ENCODE measurements around the gene SPA17. TPM values are rescaled to one million over a fixed set of nuclear protein-coding genes. Genes with fewer than 3 reads are reported as not detected.
A peak's percentile ranks its signal among the peaks of the same experiment; 100 is the strongest.

The SPA17 gene
- total and polyA plus RNA-seq, 9 of the 15 experiments (the other 6 are each of a cell fraction or from before 2014, with no cell fraction given), result 6.0 to 19.5 (median 12.6) TPM

DNA sequence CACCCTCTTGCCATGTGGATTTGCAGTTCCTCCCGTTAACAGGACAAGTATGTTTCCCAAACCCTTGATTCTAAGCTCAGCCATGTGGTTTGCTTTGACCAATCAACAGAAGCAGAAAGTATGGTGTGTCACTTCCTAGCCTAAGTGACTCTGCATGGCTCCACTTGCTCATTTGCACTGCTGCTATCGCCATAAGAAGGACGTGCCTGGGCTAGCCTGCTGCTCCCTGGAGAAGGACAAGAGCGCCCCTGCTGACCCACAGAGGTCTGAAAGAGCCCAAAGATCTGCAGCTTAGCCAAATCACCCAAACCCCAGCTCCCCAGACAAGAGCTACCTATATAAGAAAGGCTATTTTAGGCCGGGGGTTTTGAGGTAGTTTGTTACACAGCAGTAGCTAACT, 33.0 kb upstream of the SPA17 start:
- no peaks in the 10 kb centered on the region for H3K27me3 ChIP-seq (ENCODE audit: control insufficient read depth in 2 of 2, insufficient read depth in 2 of 2, low read length in 2 of 2)
- no peak overlapping the region for H3K4me2 ChIP-seq (ENCODE audit: insufficient read depth, low read length)
- no peak overlapping the region for H3K9ac ChIP-seq (ENCODE audit: insufficient read depth in 1 of 2, low read depth in 2 of 2, low read length in 2 of 2)
- CTCF ChIA-PET (ENCODE audit: low intra/inter-chr PET ratio), result no interaction called here
- DNase-seq (ENCODE audit: extremely low read depth in 1 of 4, low spot score in 3 of 4), result peak in 1 of 4 experiments; percentile 16
- 85% methylated on average over 5 of the region's 5 CpGs for WGBS (ENCODE audit: insufficient coverage, low coverage, missing lambda C conversion rate)
- H3K36me3 ChIP-seq (ENCODE audit: control insufficient read depth, insufficient read depth, low read length), result peaks cover 22% of the 10 kb centered on the region
- no peak overlapping the region for H3K27ac ChIP-seq (ENCODE audit: extremely low read depth, low read depth, low read length)
- TF ChIP-seq CBX3 (IDR thresholded peaks at IDR 0.05; ENCODE audit: borderline replicate concordance in 1 of 2, low read length in 2 of 2), result 0 out of 3 replicates have a peak, but pooled peaks of 1 of the 2 experiments have one; percentile 22
- peak; percentile 22 for TF ChIP-seq RBM25 (IDR thresholded peaks at IDR 0.05; ENCODE audit: low read depth, low read length, severe bottlenecking)
- TF ChIP-seq ZBED1 (IDR thresholded peaks at IDR 0.05), result no peak
- H3K4me1 ChIP-seq (replicated peaks in 1 of 2; ENCODE audit: control insufficient read depth in 2 of 2, insufficient read depth in 2 of 2, low read length in 2 of 2), result peaks cover 0 to 36% of the 10 kb centered on the region in 2 experiments; a peak in 4 of 5 replicates
- no peaks in the 10 kb centered on the region for H3K9me1 ChIP-seq (ENCODE audit: control insufficient read depth, insufficient read depth, low read length)
- in situ Hi-C loops (cut with MboI) (no loop called here), intact Hi-C loops (cut with micrococcal nuclease) (loop anchor here (5.0 kb wide), 1 partner anchor 223 kb away; no protein-coding TSS in a partner anchor)
- no peaks in the 10 kb centered on the region for H4K20me1 ChIP-seq (replicated peaks; ENCODE audit: control insufficient read depth, insufficient read depth, low read length)
- POLR2A ChIA-PET, result interaction anchor here (0.5 to 2.3 kb wide), 5 partner anchors 8 to 999 kb away, joined by 3 to 11 read pairs (median 4); no protein-coding TSS in a partner anchor
- no peak overlapping the region for H3K4me3 ChIP-seq
- no peaks in the 10 kb centered on the region for H3K79me2 ChIP-seq (ENCODE audit: control insufficient read depth, insufficient read depth, low read length)
- no TSS peak for BruUV-seq (replicated peaks)
- ATAC-seq, result no peak
- no peak for FAIRE-seq
- H3K9me3 ChIP-seq (replicated peaks; ENCODE audit: control insufficient read depth, insufficient read depth, low read depth, low read length), result peaks cover 8% of the 10 kb centered on the region; the same call in 1 of the 2 replicates
- H2AFZ ChIP-seq (ENCODE audit: low read depth, low read length), result no peak overlapping the region

GRCh38 chr11:124642628-124643027, 31.1 kb upstream of the SPA17 start:
- no peaks in the 10 kb centered on the region for H3K79me2 ChIP-seq (ENCODE audit: control insufficient read depth, insufficient read depth, low read length)
- no peaks in the 10 kb centered on the region for H3K9me1 ChIP-seq (ENCODE audit: control insufficient read depth, insufficient read depth, low read length)
- no peak overlapping the region for H3K27ac ChIP-seq (ENCODE audit: extremely low read depth, low read depth, low read length)
- FAIRE-seq (no peak), ATAC-seq (no peak), DNase-seq (ENCODE audit: extremely low read depth in 1 of 4, low spot score in 3 of 4) (no peak)
- no TSS peak for BruUV-seq (replicated peaks)
- ChIA-PET POLR2A (interaction anchor here (1.0 to 1.4 kb wide), 3 partner anchors 11 to 156 kb away, joined by 4 read pairs; no protein-coding TSS in a partner anchor), CTCF (ENCODE audit: low intra/inter-chr PET ratio) (interaction anchor here (1.7 kb wide), 1 partner anchor 227 kb away, joined by 5 read pairs; no protein-coding TSS in a partner anchor)
- no peaks in the 10 kb centered on the region for H4K20me1 ChIP-seq (replicated peaks; ENCODE audit: control insufficient read depth, insufficient read depth, low read length)
- H3K9ac ChIP-seq (ENCODE audit: insufficient read depth in 1 of 2, low read depth in 2 of 2, low read length in 2 of 2), result no peak overlapping the region
- peaks cover 0 to 36% of the 10 kb centered on the region in 2 experiments; a peak in 4 of 5 replicates for H3K4me1 ChIP-seq (replicated peaks in 1 of 2; ENCODE audit: control insufficient read depth in 2 of 2, insufficient read depth in 2 of 2, low read length in 2 of 2)
- intact Hi-C loops (cut with micrococcal nuclease) (loop anchor here (1.0 to 5.0 kb wide), 2 partner anchors 20 to 225 kb away; partner anchors contain the start of gene TBRG1), in situ Hi-C loops (cut with MboI) (no loop called here)
- H2AFZ ChIP-seq (ENCODE audit: low read depth, low read length), result peak overlapping the region; percentile 96; the same call in 1 of the 2 replicates
- peaks cover 4% of the 10 kb centered on the region; the same call in 2 of the 3 replicates for H3K36me3 ChIP-seq (ENCODE audit: control insufficient read depth, insufficient read depth, low read length)
- WGBS (ENCODE audit: insufficient coverage, low coverage, missing lambda C conversion rate), result 75% methylated on average over 3 of the region's 3 CpGs
- peaks cover 8% of the 10 kb centered on the region; the same call in 1 of the 2 replicates for H3K9me3 ChIP-seq (replicated peaks; ENCODE audit: control insufficient read depth, insufficient read depth, low read depth, low read length)
- H3K4me2 ChIP-seq (ENCODE audit: insufficient read depth, low read length), result no peak overlapping the region
- H3K27me3 ChIP-seq (ENCODE audit: control insufficient read depth in 2 of 2, insufficient read depth in 2 of 2, low read length in 2 of 2), result no peaks in the 10 kb centered on the region
- H3K4me3 ChIP-seq, result no peak overlapping the region
- TF ChIP-seq ELK3 (CRISPR knock-in tag; IDR thresholded peaks at IDR 0.05) (no peak), BRD4 (IDR thresholded peaks at IDR 0.05) (0 out of 2 replicates have a peak, but pooled peaks have one; percentile 2), ZSCAN29 (IDR thresholded peaks at IDR 0.05) (no peak), ATF2 (CRISPR knock-in tag; IDR thresholded peaks at IDR 0.05) (no peak), NR2C1 (IDR thresholded peaks at IDR 0.05) (no peak), NR2C1 (tag; IDR thresholded peaks at IDR 0.05) (no peak)
- TF ChIP-seq, protein P1, sequence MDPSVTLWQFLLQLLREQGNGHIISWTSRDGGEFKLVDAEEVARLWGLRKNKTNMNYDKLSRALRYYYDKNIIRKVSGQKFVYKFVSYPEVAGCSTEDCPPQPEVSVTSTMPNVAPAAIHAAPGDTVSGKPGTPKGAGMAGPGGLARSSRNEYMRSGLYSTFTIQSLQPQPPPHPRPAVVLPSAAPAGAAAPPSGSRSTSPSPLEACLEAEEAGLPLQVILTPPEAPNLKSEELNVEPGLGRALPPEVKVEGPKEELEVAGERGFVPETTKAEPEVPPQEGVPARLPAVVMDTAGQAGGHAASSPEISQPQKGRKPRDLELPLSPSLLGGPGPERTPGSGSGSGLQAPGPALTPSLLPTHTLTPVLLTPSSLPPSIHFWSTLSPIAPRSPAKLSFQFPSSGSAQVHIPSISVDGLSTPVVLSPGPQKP (CRISPR knock-in tag; IDR thresholded peaks at IDR 0.05), result no peak
- TF ChIP-seq, protein P2, sequence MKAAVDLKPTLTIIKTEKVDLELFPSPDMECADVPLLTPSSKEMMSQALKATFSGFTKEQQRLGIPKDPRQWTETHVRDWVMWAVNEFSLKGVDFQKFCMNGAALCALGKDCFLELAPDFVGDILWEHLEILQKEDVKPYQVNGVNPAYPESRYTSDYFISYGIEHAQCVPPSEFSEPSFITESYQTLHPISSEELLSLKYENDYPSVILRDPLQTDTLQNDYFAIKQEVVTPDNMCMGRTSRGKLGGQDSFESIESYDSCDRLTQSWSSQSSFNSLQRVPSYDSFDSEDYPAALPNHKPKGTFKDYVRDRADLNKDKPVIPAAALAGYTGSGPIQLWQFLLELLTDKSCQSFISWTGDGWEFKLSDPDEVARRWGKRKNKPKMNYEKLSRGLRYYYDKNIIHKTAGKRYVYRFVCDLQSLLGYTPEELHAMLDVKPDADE (conservative IDR thresholded peaks at IDR 0.05; ENCODE audit: control insufficient read depth, low read depth, low read length), result no peak

Data from K562 (cell line).